Coronary artery (tissue), 2 donors: Measurements from ENCODE around the gene MACROD2.
"Not testable (repeated sequence)": the region's sequence is repeated elsewhere in the genome, so short reads cannot be mapped to it uniquely, and the experiment has no call there.

Experiments used
- DNase-seq: peaks from one replicate; pipeline ENCODE4 v3.0.0-alpha.2; 2017; ENCODE audit warnings: low spot score
- H3K27ac ChIP-seq, 2 donors: fragments of 200-600 bp; sonication (generic); one replicate each; pipeline ENCODE4 v1.5.1; 2016 to 2019
- H3K4me3 ChIP-seq: fragments of 200-600 bp; sonication (generic); 2 replicates; pipeline ENCODE4 v1.5.1; 2016; ENCODE audit warnings: mild to moderate bottlenecking, moderate library complexity
- TF ChIP-seq, protein P1 (sequence below): fragments of 200-600 bp; sonication (generic); IDR thresholded peaks from one replicate; pipeline ENCODE4 v1.5.1; 2019; ENCODE audit warnings: antibody characterized with exemption

Gene MACROD2

DNA sequence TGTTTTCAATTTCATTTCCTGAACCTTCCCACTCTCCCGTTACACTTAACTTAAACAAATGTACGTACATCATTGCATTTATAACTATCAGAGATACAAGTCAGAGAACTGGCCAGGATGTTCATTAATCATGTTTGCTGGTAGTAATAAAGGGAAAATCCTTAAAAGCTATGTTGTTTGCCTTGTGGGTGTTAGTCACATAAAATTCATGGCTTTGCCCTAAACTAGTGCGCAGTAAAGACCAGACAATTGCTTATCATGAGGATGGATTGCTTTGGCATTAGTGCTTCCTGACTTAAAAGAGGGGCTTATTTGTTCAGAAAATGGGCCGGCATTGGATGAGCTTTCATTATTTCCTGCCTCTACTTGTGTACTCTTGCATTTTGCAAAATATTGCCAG lies 1379.4 kb downstream of the MACROD2 start:
- TF ChIP-seq, protein P1, sequence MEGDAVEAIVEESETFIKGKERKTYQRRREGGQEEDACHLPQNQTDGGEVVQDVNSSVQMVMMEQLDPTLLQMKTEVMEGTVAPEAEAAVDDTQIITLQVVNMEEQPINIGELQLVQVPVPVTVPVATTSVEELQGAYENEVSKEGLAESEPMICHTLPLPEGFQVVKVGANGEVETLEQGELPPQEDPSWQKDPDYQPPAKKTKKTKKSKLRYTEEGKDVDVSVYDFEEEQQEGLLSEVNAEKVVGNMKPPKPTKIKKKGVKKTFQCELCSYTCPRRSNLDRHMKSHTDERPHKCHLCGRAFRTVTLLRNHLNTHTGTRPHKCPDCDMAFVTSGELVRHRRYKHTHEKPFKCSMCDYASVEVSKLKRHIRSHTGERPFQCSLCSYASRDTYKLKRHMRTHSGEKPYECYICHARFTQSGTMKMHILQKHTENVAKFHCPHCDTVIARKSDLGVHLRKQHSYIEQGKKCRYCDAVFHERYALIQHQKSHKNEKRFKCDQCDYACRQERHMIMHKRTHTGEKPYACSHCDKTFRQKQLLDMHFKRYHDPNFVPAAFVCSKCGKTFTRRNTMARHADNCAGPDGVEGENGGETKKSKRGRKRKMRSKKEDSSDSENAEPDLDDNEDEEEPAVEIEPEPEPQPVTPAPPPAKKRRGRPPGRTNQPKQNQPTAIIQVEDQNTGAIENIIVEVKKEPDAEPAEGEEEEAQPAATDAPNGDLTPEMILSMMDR: no peak
- no peak overlapping the region for H3K4me3 ChIP-seq
- no peak overlapping the region for H3K27ac ChIP-seq
- no peak for DNase-seq

- Histone ChIP-seq H3K4me3 (no peak overlapping the region), H3K27ac (no peak overlapping the region)
- no peak for DNase-seq
- TF ChIP-seq, protein P1: no peak
Observed at GRCh38 chr20:15375836-15376235, 1380.5 kb downstream of the MACROD2 start.

- not testable (repeated sequence) for H3K27ac ChIP-seq, DNase-seq, H3K4me3 ChIP-seq
Observed at GRCh38 chr20:15377603-15378002, 1382.3 kb downstream of the MACROD2 start.

GRCh38 chr20:15378151-15378550 lies 1382.8 kb downstream of the MACROD2 start:
- DNase-seq: no peak
- H3K4me3 ChIP-seq: no peak overlapping the region
- TF ChIP-seq, protein P1: no peak
- H3K27ac ChIP-seq: no peak overlapping the region

GRCh38 chr20:15379681-15380296 lies 1384.5 kb downstream of the MACROD2 start:
- TF ChIP-seq, protein P1: no peak
- no peak for DNase-seq
- H3K4me3 ChIP-seq: no peak overlapping the region
- H3K27ac ChIP-seq: no peak overlapping the region

DNA sequence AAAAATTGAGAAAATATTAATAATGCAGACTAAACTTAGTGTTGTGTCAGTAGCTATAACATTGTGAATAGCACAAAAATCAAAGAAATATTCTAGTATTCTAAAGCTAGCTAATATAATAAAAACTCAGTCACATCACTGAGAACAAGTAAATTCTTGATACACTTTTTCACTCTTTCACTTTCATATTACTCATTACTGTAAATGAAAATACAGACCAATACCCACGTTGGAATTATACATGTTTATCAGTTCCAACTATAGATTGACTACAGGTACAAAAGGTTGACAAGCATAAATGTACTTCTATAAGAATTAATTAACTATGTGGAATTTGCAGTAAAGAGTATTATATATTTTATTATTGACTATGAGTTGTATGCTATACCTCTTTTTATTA lies 1385.5 kb downstream of the MACROD2 start:
- Histone ChIP-seq H3K27ac (no peak overlapping the region), H3K4me3 (no peak overlapping the region)
- TF ChIP-seq, protein P1: no peak
- no peak for DNase-seq

- H3K4me3 ChIP-seq: no peak overlapping the region
- H3K27ac ChIP-seq: no peak overlapping the region
- DNase-seq: no peak
- TF ChIP-seq, protein P1: no peak
Observed at GRCh38 chr20:15387228-15387627, 1391.9 kb downstream of the MACROD2 start.
